H1 (cell line): ENCODE results near the gene AIMP1. TPM values are rescaled to one million over a fixed set of nuclear protein-coding genes. Genes with fewer than 3 reads are reported as not detected.

Source experiments
- CTCF ChIA-PET: fragments of 300-600 bp; sonication (Branson Sonifier 250); formaldehyde crosslinking; loops from one replicate; lab custom pipeline; 2021; ENCODE audit not compliant: partially characterized antibody; lab: Charles Lee
- POLR2A ChIA-PET: fragments of 300-600 bp; sonication (Branson Sonifier 250); formaldehyde crosslinking; loops from one replicate; lab custom pipeline; 2021; ENCODE audit warnings: inconsistent platforms; ENCODE audit not compliant: partially characterized antibody; lab: Charles Lee
- DNase-seq, 2 experiments: peaks; one replicate each; pipeline versions ENCODE4 v3.0.0 to v3.0.0-alpha.2; 2010 to 2022; ENCODE audit warnings: low spot score in 2 of 2, low read depth in 1 of 2, mixed read lengths in 1 of 2
- FAIRE-seq: peaks from 2 replicates; lab custom pipeline; 2011; peaks lifted over from hg19 to GRCh38; lab: Jason Lieb, UNC
- H2AFZ ChIP-seq: 2 replicates; pipeline ENCODE4 v1.8.1; 2012; ENCODE audit warnings: low read length, inconsistent platforms
- H2AK5ac ChIP-seq: 2 replicates; pipeline ENCODE4 v1.6.1; 2013; ENCODE audit warnings: low read depth, low read length
- H2BK120ac ChIP-seq: replicated peaks from 2 replicates; pipeline ENCODE3; 2013; ENCODE audit warnings: low read depth, low read length, inconsistent platforms
- H2BK12ac ChIP-seq: 2 replicates; pipeline ENCODE4 v1.6.1; 2013; ENCODE audit warnings: low read depth, low read length
- H2BK15ac ChIP-seq: 2 replicates; pipeline ENCODE4 v1.6.1; 2013; ENCODE audit warnings: low read length
- H2BK20ac ChIP-seq: 2 replicates; pipeline ENCODE4 v1.6.1; 2013; ENCODE audit warnings: low read length
- H2BK5ac ChIP-seq: 2 replicates; pipeline ENCODE4 v1.6.1; 2013; ENCODE audit warnings: low read depth, low read length
- H3K14ac ChIP-seq: 2 replicates; pipeline ENCODE4 v1.6.1; 2013; ENCODE audit warnings: inconsistent platforms; ENCODE audit not compliant: insufficient read length
- H3K18ac ChIP-seq: 2 replicates; pipeline ENCODE4 v1.6.1; 2013; ENCODE audit warnings: low read length; ENCODE audit errors: extremely low read depth
- H3K23ac ChIP-seq: 2 replicates; pipeline ENCODE4 v1.6.1; 2013; ENCODE audit warnings: inconsistent platforms; ENCODE audit not compliant: insufficient read length
- H3K23me2 ChIP-seq: 2 replicates; pipeline ENCODE4 v1.6.1; 2013; ENCODE audit warnings: low read depth, low read length
- H3K27ac ChIP-seq: 2 replicates; pipeline ENCODE4 v1.6.1; 2011; ENCODE audit warnings: low read depth, low read length, inconsistent platforms
- H3K27me3 ChIP-seq, 4 experiments: replicated peaks in 1 of 4; 1 replicate in 1 of 4; 2 replicates in 3 of 4; pipeline versions ENCODE4 v1.6.1 to v1.8.1; 2011 to 2013; ENCODE audit warnings: low read length in 3 of 4, mild to moderate bottlenecking in 3 of 4, inconsistent platforms in 2 of 4, mixed read lengths in 2 of 4, moderate library complexity in 1 of 4; ENCODE audit not compliant: control insufficient read depth in 3 of 4, insufficient read depth in 3 of 4; ENCODE audit errors: extremely low read depth in 1 of 4
- H3K36me3 ChIP-seq, 4 experiments: 2 replicates each; pipeline versions ENCODE4 v1.6.1 to v1.8.1; 2011 to 2013; ENCODE audit warnings: mild to moderate bottlenecking in 4 of 4, low read length in 3 of 4, moderate library complexity in 2 of 4, control low read depth in 1 of 4, inconsistent platforms in 1 of 4; ENCODE audit not compliant: insufficient read depth in 4 of 4, control insufficient read depth in 2 of 4
- H3K4ac ChIP-seq: replicated peaks from 2 replicates; pipeline ENCODE3; 2013; ENCODE audit warnings: low read length, low read depth, mixed read lengths, inconsistent platforms; ENCODE audit not compliant: insufficient read length
- H3K4me1 ChIP-seq, 4 experiments: replicated peaks in 1 of 4; 1 replicate in 1 of 4; 2 replicates in 3 of 4; pipeline versions ENCODE4 v1.6.1 to v1.8.1; 2011 to 2013; ENCODE audit warnings: low read length in 3 of 4, inconsistent platforms in 2 of 4, mixed read lengths in 1 of 4; ENCODE audit not compliant: insufficient read depth in 4 of 4, control insufficient read depth in 3 of 4
- H3K4me2 ChIP-seq, 2 experiments: 2 replicates each; pipeline versions ENCODE4 v1.6.1 to v1.8.1; 2011 to 2013; ENCODE audit warnings: low read depth in 2 of 2, low read length in 2 of 2, control low read depth in 1 of 2, inconsistent platforms in 1 of 2, mild to moderate bottlenecking in 1 of 2; ENCODE audit not compliant: insufficient read depth in 1 of 2
- H3K4me3 ChIP-seq, 4 experiments: fragments of 200-600, 300-600 bp in 1 of 4; sonication (generic), shearing (Covaris generic), sonication (Bioruptor Twin) in 1 of 4; 2 replicates each; pipeline versions ENCODE4 v1.5.1 to v1.8.1; 2011 to 2016; ENCODE audit warnings: low read length in 4 of 4, low read depth in 3 of 4, control low read depth in 2 of 4, inconsistent platforms in 2 of 4, mild to moderate bottlenecking in 2 of 4, mixed read lengths in 1 of 4, moderate library complexity in 1 of 4; ENCODE audit not compliant: insufficient read depth in 2 of 4; ENCODE audit errors: extremely low read depth in 1 of 4
- H3K56ac ChIP-seq: replicated peaks from 2 replicates; pipeline ENCODE3; 2013; ENCODE audit warnings: low read depth, mild to moderate bottlenecking, mixed read lengths, low read length, inconsistent platforms; ENCODE audit not compliant: insufficient read length
- H3K79me1 ChIP-seq: 2 replicates; pipeline ENCODE4 v1.6.1; 2013; ENCODE audit warnings: low read depth, low read length, control low read depth
- H3K79me2 ChIP-seq, 2 experiments: 2 replicates each; pipeline versions ENCODE4 v1.6.1 to v1.8.1; 2012 to 2013; ENCODE audit warnings: low read length in 2 of 2, mild to moderate bottlenecking in 2 of 2, inconsistent platforms in 1 of 2; ENCODE audit not compliant: insufficient read depth in 2 of 2, control insufficient read depth in 1 of 2
- H3K9ac ChIP-seq, 4 experiments: replicated peaks in 1 of 4; 1 replicate in 1 of 4; 2 replicates in 3 of 4; pipeline versions ENCODE4 v1.6.1 to v1.8.1; 2011 to 2013; ENCODE audit warnings: low read depth in 3 of 4, low read length in 3 of 4, control low read depth in 2 of 4, mild to moderate bottlenecking in 2 of 4, moderate library complexity in 2 of 4, inconsistent platforms in 1 of 4; ENCODE audit errors: extremely low read depth in 1 of 4
- H3K9me3 ChIP-seq, 2 experiments: 2 replicates each; pipeline versions ENCODE4 v1.6.1 to v1.8.1; 2012 to 2013; ENCODE audit warnings: mild to moderate bottlenecking in 2 of 2, moderate library complexity in 2 of 2, control low read depth in 1 of 2, inconsistent platforms in 1 of 2, low read depth in 1 of 2, low read length in 1 of 2, mixed read lengths in 1 of 2; ENCODE audit not compliant: insufficient read depth in 2 of 2
- H4K20me1 ChIP-seq, 2 experiments: replicated peaks in 1 of 2; 2 replicates each; pipeline versions ENCODE3 to v1.8.1; 2011 to 2013; ENCODE audit warnings: inconsistent platforms in 2 of 2, low read length in 2 of 2, mild to moderate bottlenecking in 1 of 2; ENCODE audit not compliant: insufficient read depth in 2 of 2, control insufficient read depth in 1 of 2
- H4K5ac ChIP-seq: 2 replicates; pipeline ENCODE4 v1.6.1; 2013; ENCODE audit warnings: low read length, low read depth, mixed read lengths, inconsistent platforms; ENCODE audit not compliant: insufficient read length
- H4K8ac ChIP-seq: 2 replicates; pipeline ENCODE4 v1.8.0; 2013; ENCODE audit warnings: mild to moderate bottlenecking, moderate library complexity, low read length, inconsistent platforms; ENCODE audit not compliant: insufficient read depth; ENCODE audit errors: extremely low read depth
- H4K91ac ChIP-seq: replicated peaks from 2 replicates; pipeline ENCODE3; 2013; ENCODE audit warnings: low read length, mixed read lengths, inconsistent platforms; ENCODE audit not compliant: insufficient read length
- EGR1 ChIP-seq: IDR thresholded peaks from 2 replicates; pipeline ENCODE4 v1.6.1; 2011; ENCODE audit warnings: low read depth, low read length, borderline replicate concordance
- FOSL1 ChIP-seq: IDR thresholded peaks from 2 replicates; pipeline ENCODE4 v1.6.1; 2011; ENCODE audit warnings: mild to moderate bottlenecking, low read depth, low read length, moderate library complexity; ENCODE audit not compliant: insufficient read depth
- NANOG ChIP-seq: IDR thresholded peaks from 2 replicates; pipeline ENCODE4 v1.6.1; 2011; ENCODE audit warnings: low read length, low read depth, mild to moderate bottlenecking, inconsistent platforms; ENCODE audit not compliant: insufficient read depth, poor library complexity, severe bottlenecking
- NRF1 ChIP-seq: IDR thresholded peaks from 2 replicates; pipeline ENCODE4 v1.6.1; 2011; ENCODE audit warnings: mild to moderate bottlenecking, low read depth, low read length, improper control_type of control experiment
- WGBS, 2 experiments: shearing (Covaris generic) in 1 of 2; methylation state at CpG; one replicate each; pipeline versions ENCODE4 v1.1.6 to v1.1.7; 2013 to 2015; ENCODE audit warnings: low lambda C conversion rate in 2 of 2, mixed read lengths in 2 of 2, inconsistent platforms in 1 of 2, low coverage in 1 of 2, missing lambda C conversion rate in 1 of 2; ENCODE audit not compliant: insufficient replicate concordance in 2 of 2, insufficient coverage in 1 of 2, insufficient read length in 1 of 2; ENCODE audit errors: extremely low coverage in 1 of 2, missing lambda C conversion rate in 1 of 2; 5-methylcytosine and 5-hydroxymethylcytosine counted together
- polyA plus RNA-seq, 7 experiments: library from polyadenylated mRNA; depleted of rRNA in 3 of 7; stranded (reverse) in 5 of 7; unstranded in 2 of 7; fragments of >200 nt in 5 of 7; fragments of 200-250 nt in 2 of 7; gene quantifications; 1 replicate in 5 of 7; 2 replicates in 1 of 7; 4 replicates in 1 of 7; pipeline versions ENCODE4 v1.2.1 to v1.2.3, GENCODE V29; 2011 to 2013; ENCODE audit warnings: missing spikeins in 2 of 7, mixed read lengths in 2 of 7
- total RNA-seq: library from RNA; stranded (reverse); fragmentation: NEBNext Ultra II Directional; extraction: Animal tissue kit (Norgen Biotek cat#: 25700); gene quantifications from 2 replicates; pipeline ENCODE4 v1.2.1, GENCODE V29; 2021

The AIMP1 gene
- total and polyA plus RNA-seq, 2 of the 8 experiments (the other 6 are each of a cell fraction or from before 2014, with no cell fraction given): 7.9 to 54.6 TPM

GRCh38 chr4:106358899-106359298, 42.5 kb downstream of the AIMP1 start:
- no peaks in the 10 kb centered on the region for H3K27me3 ChIP-seq
- WGBS, 2 experiments: 65% methylated on average over 1 of the region's 1 CpG; no CpG with 5 or more reads in 1 of the 2 experiments
- H3K4me3 ChIP-seq: no peak overlapping the region
- no peak overlapping the region for H2BK5ac ChIP-seq
- no peak overlapping the region for H3K27ac ChIP-seq
- no peaks in the 10 kb centered on the region for H3K36me3 ChIP-seq
- no peak overlapping the region for H3K4me2 ChIP-seq
- DNase-seq (no peak), FAIRE-seq (no peak)
- no peak overlapping the region for H4K8ac ChIP-seq
- H2BK15ac ChIP-seq: no peak overlapping the region
- no peaks in the 10 kb centered on the region for H3K4me1 ChIP-seq
- no peak overlapping the region for H2AK5ac ChIP-seq
- no peaks in the 10 kb centered on the region for H3K79me2 ChIP-seq
- H2AFZ ChIP-seq: no peak overlapping the region
- H3K9me3 ChIP-seq: no peaks in the 10 kb centered on the region
- no peak overlapping the region for H3K56ac ChIP-seq
- H3K18ac ChIP-seq: no peak overlapping the region
- POLR2A ChIA-PET: no interaction called here
- H2BK20ac ChIP-seq: no peak overlapping the region
- no peak overlapping the region for H3K23ac ChIP-seq
- CTCF ChIA-PET: interaction anchor here (1.0 to 3.2 kb wide), 2 partner anchors 11 to 31 kb away, joined by 3 to 12 read pairs; no protein-coding TSS in a partner anchor
- H3K4ac ChIP-seq: no peak overlapping the region
- H3K79me1 ChIP-seq: no peaks in the 10 kb centered on the region
- no peak overlapping the region for H2BK120ac ChIP-seq
- TF ChIP-seq NANOG (no peak), EGR1 (no peak), NRF1 (no peak), FOSL1 (no peak)
- no peaks in the 10 kb centered on the region for H4K20me1 ChIP-seq
- H2BK12ac ChIP-seq: no peak overlapping the region
- H3K14ac ChIP-seq: no peak overlapping the region
- H3K9ac ChIP-seq: no peak overlapping the region
- H4K5ac ChIP-seq: no peak overlapping the region
- no peak overlapping the region for H4K91ac ChIP-seq
- H3K23me2 ChIP-seq: no peaks in the 10 kb centered on the region; the same call in 1 of the 2 replicates
